SKM-1 treated with dmso at 0.1 percent for 144 hours (cell line): ENCODE data around the gene OVOL1.
"Not testable (repeated sequence)": the region's sequence is repeated elsewhere in the genome, so short reads cannot be mapped to it uniquely, and the experiment has no call there.

Experiments
- DNase-seq: peaks from one replicate; lab custom pipeline; 2025; ENCODE audit not compliant: unreplicated experiment; lab: John Stamatoyannopoulos, UW

The OVOL1 gene

DNA sequence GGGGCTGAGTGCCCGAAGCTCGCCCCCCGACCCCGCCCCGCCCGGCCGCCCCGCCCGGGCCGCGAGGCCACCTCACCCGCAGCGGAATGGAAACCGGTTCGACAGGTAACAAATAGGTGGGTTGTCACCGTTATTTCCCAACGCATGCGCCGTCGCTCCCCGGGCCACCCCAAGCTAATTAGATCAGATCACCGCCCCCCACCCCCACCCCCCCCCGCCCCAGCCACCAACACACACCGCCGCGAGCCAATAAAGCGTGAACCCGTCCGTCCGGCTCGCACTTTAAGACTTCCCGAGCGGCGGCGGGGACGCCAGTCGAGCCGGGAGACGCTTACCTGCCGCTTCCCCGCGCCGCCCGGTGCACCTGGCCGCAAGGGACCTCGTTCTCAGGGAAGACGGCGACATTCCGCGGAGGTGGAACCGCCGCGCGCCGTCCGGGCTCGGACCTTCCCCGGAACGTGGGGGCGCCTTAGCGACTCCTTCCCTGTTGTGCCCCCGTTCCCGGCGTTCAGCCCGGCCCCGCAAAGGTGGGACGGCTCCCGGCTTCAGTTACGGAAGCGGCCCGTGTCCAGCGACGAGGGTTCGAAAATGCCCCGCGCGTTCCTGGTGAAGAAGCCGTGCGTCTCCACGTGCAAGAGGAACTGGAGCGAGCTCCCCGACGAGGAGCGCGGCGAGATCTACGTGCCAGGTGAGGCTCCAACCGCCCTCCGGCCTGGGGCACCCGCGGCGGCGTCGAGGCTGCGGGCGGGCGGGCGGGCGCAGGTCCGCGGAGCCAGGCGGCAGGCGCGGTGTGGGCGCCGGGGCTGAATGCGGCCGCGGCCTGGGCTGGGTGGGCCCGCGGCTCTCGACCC lies at the start of gene OVOL1:
Gene OVOL1 (plus strand): TSS at position 278 of the 851 bp plus-strand sequence. CDS start 311 bp downstream, at position 589.
- DNase-seq, result no peak

GRCh38 chr11:65739022-65739421 lies 47.8 kb upstream of the OVOL1 start:
- DNase-seq, result no peak

DNA sequence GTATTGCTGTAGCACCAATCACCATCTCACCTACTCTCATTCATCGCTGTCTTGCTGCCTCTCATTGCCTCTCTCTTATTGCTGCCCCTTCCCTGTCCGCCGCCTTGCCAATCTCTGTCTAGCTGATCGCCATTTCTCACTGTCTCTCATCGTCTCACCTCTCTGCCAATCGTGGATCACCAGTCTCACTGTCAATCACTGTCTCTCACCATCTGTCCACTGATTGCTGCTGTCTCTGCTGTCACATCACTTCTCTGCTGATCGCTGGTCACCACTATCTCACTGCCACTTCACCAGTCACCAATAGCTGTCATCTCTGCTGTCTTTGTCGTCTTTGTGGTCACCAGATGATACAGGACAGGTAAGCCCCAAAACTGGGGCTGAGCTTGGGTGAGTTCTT lies 45.7 kb upstream of the OVOL1 start:
- no peak for DNase-seq

GRCh38 chr11:65742353-65742752 lies 44.5 kb upstream of the OVOL1 start:
- no peak for DNase-seq

DNA sequence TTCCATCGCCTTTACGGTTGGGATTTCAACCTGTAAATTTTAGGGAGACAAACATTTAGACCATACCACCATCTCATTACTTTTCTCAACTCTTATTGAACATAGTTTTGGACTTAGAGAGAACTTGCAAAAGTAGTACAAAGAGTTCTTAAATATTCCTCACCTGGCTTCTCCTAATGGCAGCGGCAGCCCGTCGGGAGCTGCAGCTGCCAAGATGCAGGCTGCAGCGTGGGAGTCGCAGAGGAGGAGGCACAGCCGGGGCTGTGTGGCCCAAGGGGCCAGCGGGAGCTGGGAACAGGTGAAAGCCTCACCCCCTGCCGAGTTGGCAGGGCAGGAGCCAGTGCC lies 43.2 kb upstream of the OVOL1 start:
- DNase-seq, result no peak

DNA sequence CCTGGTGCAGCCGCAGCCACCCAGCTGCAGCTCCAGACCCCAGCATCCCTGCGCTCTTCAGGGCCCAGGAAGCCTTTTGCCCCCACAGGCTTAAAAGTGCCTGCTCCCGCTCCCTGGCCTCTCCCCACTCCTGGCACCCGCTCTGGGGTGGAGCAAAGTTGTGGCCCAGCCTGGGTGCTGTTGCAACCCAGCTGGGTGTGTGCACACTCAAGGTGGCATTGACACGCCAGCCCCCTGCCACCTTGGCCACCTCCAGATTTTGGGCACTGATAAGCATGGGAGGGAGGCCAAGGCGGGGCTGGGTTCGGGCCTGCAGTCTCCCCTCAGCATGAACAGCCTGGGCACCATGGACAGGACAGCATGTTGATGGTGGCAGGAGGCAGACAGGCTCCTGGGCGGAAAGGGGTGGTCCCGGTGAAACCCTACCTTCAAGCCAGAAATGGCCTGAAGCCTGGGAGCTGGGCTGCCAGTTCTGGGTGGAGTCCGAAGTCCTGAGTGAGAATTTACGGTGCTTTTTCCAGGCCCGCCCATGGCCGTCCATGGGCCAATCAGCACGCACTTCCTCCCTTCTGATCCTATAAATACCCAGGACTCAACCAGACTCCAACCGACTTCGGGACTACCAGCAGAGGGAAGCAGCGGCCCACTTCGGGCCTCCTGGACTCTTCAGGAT lies 42.7 kb upstream of the OVOL1 start:
- DNase-seq, result peak; percentile 60

DNA sequence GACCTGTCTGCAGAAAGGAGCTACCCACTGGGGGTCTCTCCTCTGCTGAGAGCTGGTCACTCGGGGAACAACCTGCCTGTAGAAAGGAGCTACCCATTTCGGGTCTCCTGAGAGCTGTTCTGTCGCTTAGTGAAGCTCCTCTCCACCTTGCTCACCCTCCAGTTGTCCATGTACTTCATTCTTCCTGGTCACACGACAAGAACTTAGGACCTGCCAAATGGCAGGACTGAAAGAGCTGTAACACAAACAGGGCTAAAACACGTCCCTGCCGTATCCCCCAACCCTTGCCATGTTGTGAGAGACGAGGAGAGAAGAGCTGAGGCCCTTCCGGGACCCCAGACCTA lies 42.2 kb upstream of the OVOL1 start:
- no peak for DNase-seq

DNA sequence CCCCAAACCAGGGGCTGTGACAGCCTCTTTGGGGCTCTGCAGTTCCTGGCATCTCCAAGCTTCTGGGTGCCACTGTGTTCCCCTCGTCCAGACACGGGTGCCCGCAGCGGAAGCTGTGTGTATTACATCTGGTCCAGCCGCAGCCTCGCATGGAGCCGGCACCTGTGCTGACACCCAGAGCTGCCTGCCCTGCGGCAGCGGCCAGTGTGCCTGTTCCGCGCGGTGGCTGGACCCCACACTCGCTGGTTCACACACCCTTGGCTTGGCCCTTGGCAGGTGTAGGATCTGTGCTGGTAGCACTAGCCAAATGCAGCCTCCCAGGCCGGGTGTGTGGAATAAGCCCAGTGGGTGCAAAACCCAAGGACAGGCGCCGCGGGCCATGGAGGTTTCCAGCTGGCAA lies 41.8 kb upstream of the OVOL1 start:
- no peak for DNase-seq

- DNase-seq, result not testable (repeated sequence)
These were observed 24.7 kb upstream of the OVOL1 start for GRCh38 chr11:65762169-65762568.

DNA sequence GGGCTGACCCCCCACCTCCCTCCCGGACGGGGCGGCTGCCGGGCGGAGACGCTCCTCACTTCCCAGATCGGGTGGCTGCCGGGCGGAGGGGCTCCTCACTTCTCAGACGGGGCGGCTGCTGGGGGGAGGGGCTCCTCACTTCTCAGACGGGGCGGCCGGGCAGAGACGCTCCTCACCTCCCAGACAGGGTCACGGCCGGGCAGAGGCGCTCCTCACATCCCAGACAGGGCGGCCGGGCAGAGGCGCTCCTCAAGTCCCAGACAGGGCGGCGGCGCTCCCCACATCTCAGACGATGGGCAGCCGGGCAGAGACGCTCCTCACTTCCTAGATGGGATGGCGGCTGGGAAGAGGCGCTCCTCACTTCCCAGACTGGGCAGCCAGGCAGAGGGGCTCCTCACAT lies 24.0 kb upstream of the OVOL1 start:
- not testable (repeated sequence) for DNase-seq

DNA sequence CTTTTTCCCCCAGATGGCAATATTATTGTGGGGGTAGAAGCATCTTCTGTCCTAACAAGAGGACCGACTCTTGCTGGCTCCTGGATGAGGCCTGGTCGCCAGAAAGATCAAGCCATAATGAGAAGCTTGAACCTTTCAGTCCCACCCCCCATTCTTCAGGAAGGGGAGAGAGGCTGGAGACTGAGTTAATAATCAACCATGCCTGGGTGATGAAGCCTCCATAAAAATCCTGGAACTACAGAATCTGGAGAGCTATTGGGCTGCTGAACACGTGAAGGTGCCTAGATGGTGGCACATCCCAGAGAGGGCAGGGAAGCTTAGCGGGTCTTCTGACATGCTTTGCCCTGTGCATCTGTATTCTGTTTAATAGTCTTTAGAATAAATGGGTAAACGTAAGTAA lies 22.4 kb upstream of the OVOL1 start:
- DNase-seq, result no peak

DNA sequence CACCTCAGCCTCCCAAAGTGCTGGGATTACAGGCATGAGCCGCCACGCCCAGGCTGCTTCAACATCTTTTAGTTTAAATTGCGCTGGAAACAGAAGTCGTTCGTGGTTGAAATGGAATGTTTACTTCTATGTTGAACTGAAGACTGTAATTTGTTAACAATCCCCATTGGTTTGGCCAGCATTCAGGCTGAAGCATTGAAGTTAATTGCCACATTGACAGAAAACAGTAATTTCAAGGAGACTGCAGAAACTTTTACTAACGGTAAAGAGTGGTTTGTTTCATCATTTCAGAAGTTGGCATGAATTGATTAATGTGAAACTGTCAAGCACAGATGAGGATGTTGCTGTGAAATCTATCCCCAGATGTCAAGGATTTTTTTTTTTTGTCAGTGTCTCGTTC lies 20.3 kb upstream of the OVOL1 start:
- DNase-seq, result peak; percentile 74

GRCh38 chr11:65767406-65767805 lies 19.5 kb upstream of the OVOL1 start:
- no peak for DNase-seq

DNA sequence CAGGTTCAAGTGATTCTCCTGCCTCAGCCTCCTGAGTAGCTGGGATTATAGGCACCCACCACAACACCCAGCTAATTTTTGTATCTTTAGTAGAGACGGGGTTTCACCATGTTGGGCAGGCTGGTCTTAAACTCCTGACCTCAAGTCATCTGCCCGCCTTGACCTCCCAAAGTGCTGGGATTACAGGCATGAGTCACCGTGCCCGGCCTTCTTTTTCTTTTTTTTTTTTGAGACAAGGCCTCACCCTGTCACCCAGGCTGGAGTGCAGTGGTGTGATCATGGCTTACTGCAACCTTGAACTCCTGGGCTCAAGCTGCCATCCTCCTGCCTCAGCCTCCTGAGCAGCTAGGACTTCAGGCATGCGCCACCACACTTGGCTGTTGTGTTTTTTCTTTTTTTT lies 19.1 kb upstream of the OVOL1 start:
- not testable (repeated sequence) for DNase-seq

DNA sequence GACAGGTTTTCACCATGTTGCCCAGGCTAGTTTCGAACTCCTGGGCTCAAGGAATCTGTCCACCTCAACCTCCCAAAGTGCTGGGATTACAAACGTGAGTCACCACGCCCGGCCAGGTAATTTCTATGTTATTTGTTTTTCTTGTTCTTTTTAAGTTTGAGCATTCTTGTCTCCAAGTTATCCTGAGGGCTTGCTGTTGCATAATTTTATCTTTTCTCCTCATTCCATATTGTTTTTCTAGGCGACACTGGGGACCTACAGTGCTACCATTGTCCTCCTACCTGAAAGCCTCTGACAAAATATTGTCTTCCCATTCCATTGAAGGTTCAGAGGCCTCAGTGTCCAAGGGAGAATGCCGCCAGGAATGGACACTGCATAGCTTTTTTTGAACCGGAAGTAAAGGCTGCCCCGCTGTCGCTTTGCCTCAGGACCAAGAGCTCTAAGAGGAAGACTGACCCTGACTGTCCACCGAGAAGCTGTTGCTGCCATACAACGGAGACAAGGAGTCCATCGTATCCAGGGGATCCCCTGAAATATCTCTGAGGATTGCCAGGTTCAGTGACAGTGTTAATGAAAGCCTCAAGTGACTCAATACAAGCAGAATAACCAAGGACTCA lies 15.8 kb upstream of the OVOL1 start:
- DNase-seq, result no peak

GRCh38 chr11:65771589-65772112 lies 15.2 kb upstream of the OVOL1 start:
- DNase-seq, result no peak

GRCh38 chr11:65773784-65774411 lies 13.0 kb upstream of the OVOL1 start:
- DNase-seq, result no peak

DNA sequence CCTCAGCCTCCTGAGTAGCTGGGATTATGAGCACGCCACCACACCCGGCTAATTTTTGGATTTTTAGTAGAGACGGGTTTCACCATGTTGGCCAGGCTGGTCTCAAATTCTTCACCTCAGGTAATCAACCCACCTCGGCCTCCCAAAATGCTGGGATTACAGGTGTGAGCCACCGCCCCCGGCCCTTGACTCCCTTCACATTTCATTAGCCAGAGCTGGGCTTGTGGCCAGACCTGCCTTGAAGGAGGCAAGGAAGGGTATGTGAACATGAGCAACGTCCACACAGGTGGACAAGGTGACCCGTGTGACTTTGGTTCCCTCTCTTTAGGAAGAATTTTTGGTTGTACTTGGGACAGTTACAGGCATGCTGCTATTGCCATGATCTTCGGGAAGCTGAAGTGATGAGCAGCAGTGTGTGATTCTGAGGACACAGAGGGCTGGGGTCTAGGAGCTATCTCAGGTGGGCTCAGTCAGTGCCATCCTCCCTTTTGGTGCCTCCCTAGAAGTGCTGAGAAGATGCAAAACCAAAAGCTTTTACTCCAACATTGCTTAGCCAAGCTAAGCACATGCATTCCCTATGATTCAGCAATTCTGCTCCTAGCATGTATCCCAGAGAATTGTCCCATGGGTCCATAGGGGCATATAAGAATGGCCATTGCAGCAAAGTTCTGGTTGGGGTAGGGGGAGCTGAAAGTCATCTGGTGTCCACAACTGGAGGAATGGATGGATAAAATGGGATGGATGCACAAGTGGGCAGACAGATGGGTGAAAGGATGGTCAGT lies 12.1 kb upstream of the OVOL1 start:
- DNase-seq, result no peak

DNA sequence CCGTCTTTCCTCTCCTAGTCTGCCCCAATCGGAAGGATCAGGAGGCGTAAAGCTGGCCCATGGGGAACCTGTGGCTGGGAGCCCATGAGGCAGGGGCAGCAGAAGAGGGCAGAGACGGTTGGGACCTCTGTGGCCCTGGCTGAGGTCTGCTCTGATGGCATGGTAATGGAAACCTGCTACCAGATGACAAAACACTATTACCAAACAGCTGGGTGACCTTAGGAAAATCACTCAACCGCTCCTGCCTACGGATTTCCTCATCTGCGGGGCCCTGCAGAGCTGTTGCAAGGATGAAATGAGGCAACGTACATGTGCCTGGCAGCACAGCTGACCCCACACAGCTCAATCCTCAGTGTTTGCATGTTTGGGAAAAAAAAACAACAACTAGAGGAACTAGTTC lies 10.7 kb upstream of the OVOL1 start:
- peak; percentile 99 for DNase-seq

DNA sequence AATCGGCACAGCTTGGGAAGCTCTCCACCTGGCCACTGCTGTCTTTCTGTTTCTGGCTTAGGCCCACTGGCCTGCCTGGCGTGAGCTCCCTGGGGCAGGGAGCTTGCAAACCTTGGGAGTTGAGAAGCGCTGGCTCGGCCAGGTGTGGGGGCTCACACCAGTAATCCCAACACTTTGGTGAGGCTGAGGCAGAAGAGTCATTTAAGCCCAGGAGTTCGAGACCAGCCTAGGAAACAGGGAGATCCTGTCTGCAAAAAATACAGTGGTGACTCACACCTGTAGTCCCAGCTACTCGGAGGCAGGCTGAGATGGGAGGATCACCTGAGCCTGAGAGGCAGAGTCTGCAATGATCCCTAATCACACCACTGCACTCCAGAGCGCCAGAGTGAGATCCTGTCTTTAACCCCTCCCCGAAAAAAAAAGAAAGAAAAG lies 10.1 kb upstream of the OVOL1 start:
- no peak for DNase-seq

- DNase-seq, result no peak
These were observed 9.6 kb upstream of the OVOL1 start for GRCh38 chr11:65777241-65777640.
